Tibial artery (tissue), 4 donors: ENCODE data around the gene LY6G6F.

Experiments used
- DNase-seq, 2 donors: peaks; one replicate each; pipeline ENCODE4 v3.0.0-alpha.2; 2019
- H3K27ac ChIP-seq, 2 donors: fragments of 200-600 bp; sonication (generic) in 1 of 2; 1 replicate in 1 of 2; 2 replicates in 1 of 2; pipeline ENCODE4 v1.5.1; 2018 to 2019; ENCODE audit warnings: mild to moderate bottlenecking in 1 of 2
- H3K27me3 ChIP-seq, 2 donors: fragments of 200-600 bp; sonication (generic) in 1 of 2; one replicate each; pipeline versions ENCODE4 v1.5.1 to v1.6.0; 2016 to 2019
- H3K36me3 ChIP-seq, 3 donors: fragments of 200-600 bp; sonication (generic) in 2 of 3; one replicate each; pipeline ENCODE4 v1.5.1; 2016 to 2019; ENCODE audit warnings: mild to moderate bottlenecking in 2 of 3
- H3K4me1 ChIP-seq, 4 donors: fragments of 200-600 bp; sonication (generic) in 2 of 4; 1 replicate in 3 of 4; 2 replicates in 1 of 4; pipeline ENCODE4 v1.5.1; 2016 to 2019
- H3K4me3 ChIP-seq, 2 donors: fragments of 200-600 bp; sonication (generic) in 1 of 2; 1 replicate in 1 of 2; 2 replicates in 1 of 2; pipeline ENCODE4 v1.5.1; 2018 to 2019; ENCODE audit warnings: mild to moderate bottlenecking in 2 of 2
- H3K9me3 ChIP-seq, 3 donors: fragments of 200-600 bp; sonication (generic) in 1 of 3; one replicate each; pipeline ENCODE4 v1.5.1; 2016 to 2019
- CTCF ChIP-seq, 2 experiments: fragments of 200-600 bp in 1 of 2; fragments of 450-650 bp in 1 of 2; IDR thresholded peaks; one replicate each; pipeline ENCODE4 v1.5.1; 2017 to 2019; ENCODE audit warnings: antibody characterized with exemption in 2 of 2, mild to moderate bottlenecking in 1 of 2, moderate library complexity in 1 of 2
- intact Hi-C: fragments of 100-400 bp; cut with DNase I; formaldehyde crosslinking; loops from one replicate; pipeline ENCODE4 v1.15.0; 2023; ENCODE audit warnings: low total_unique reads

LY6G6F gene

GRCh38 chr6:31706599-31706998 lies at the start of gene LY6G6F:
Gene LY6G6F (plus strand): TSS chr6:31706866. CDS start chr6:31706907, 41 bp downstream.
- Histone ChIP-seq H3K9me3 (no peaks in the 10 kb centered on the region), H3K4me3 (no peak within 1 kb of the TSS), H3K36me3 (no peaks in the 10 kb centered on the region), H3K27ac (no peak within 1 kb of the TSS), H3K4me1 (peaks cover 6 to 16% (median 13%) of the 10 kb centered on the region in 4 donors), H3K27me3 (peaks cover 0 to 18% of the 10 kb centered on the region in 2 donors)
- intact Hi-C loops, result no loop called here
- TF ChIP-seq CTCF (IDR thresholded peaks at IDR 0.05), result no peak
- no peak for DNase-seq

GRCh38 chr6:31657406-31658157 lies 49.1 kb upstream of the LY6G6F start:
- Histone ChIP-seq H3K4me1 (peaks cover 6 to 63% (median 42%) of the 10 kb centered on the region in 4 donors), H3K27ac (peak overlapping the region in 1 of 2 donors; percentile 35), H3K36me3 (peaks cover 4 to 49% (median 22%) of the 10 kb centered on the region in 3 donors), H3K4me3 (no peak overlapping the region), H3K27me3 (no peaks in the 10 kb centered on the region), H3K9me3 (no peaks in the 10 kb centered on the region)
- no peak for TF ChIP-seq CTCF (IDR thresholded peaks at IDR 0.05)
- intact Hi-C loops, result no loop called here
- DNase-seq, result no peak

- Histone ChIP-seq H3K27me3 (no peaks in the 10 kb centered on the region), H3K27ac (peak overlapping the region in 1 of 2 donors; percentile 35), H3K9me3 (no peaks in the 10 kb centered on the region), H3K4me3 (no peak overlapping the region), H3K4me1 (peaks cover 6 to 68% (median 47%) of the 10 kb centered on the region in 4 donors), H3K36me3 (peaks cover 4 to 50% (median 24%) of the 10 kb centered on the region in 3 donors)
- intact Hi-C loops, result no loop called here
- DNase-seq, result no peak
- no peak for TF ChIP-seq CTCF (IDR thresholded peaks at IDR 0.05)
Measured at GRCh38 chr6:31658158-31658688, 48.4 kb upstream of the LY6G6F start.

GRCh38 chr6:31658983-31659648 lies 47.5 kb upstream of the LY6G6F start:
- no peak for DNase-seq
- TF ChIP-seq CTCF (IDR thresholded peaks at IDR 0.05), result no peak
- intact Hi-C loops, result no loop called here
- H3K9me3 ChIP-seq, result no peaks in the 10 kb centered on the region
- peaks cover 6 to 72% (median 49%) of the 10 kb centered on the region in 4 donors for H3K4me1 ChIP-seq
- H3K36me3 ChIP-seq, result peaks cover 4 to 54% (median 24%) of the 10 kb centered on the region in 3 donors
- H3K4me3 ChIP-seq, result peak overlapping the region; percentile 67 to 68
- peak overlapping the region; percentile 78 to 81 for H3K27ac ChIP-seq
- no peaks in the 10 kb centered on the region for H3K27me3 ChIP-seq

- peak overlapping the region; percentile 78 to 81 for H3K27ac ChIP-seq
- H3K27me3 ChIP-seq, result no peaks in the 10 kb centered on the region
- peaks cover 4 to 54% (median 24%) of the 10 kb centered on the region in 3 donors for H3K36me3 ChIP-seq
- H3K4me1 ChIP-seq, result peaks cover 6 to 76% (median 51%) of the 10 kb centered on the region in 4 donors
- TF ChIP-seq CTCF (IDR thresholded peaks at IDR 0.05), result no peak
- H3K9me3 ChIP-seq, result no peaks in the 10 kb centered on the region
- intact Hi-C loops, result no loop called here
- no peak for DNase-seq
- peak overlapping the region; percentile 67 to 68 for H3K4me3 ChIP-seq
Measured at GRCh38 chr6:31659649-31660380, 46.9 kb upstream of the LY6G6F start.
